HepG2 (cell line): ENCODE measurements around the gene ARF6. TPM values are rescaled to one million over a fixed set of nuclear protein-coding genes. Genes with fewer than 3 reads are reported as not detected.

ENCODE experiments used
- CEBPZ ChIP-seq: IDR thresholded peaks from 2 replicates; pipeline ENCODE4 v1.6.1; 2012; ENCODE audit warnings: low read length, improper control_type of control experiment
- HNF1A ChIP-seq, 2 experiments: sonication (generic) in 1 of 2; formaldehyde crosslinking in 1 of 2; IDR thresholded peaks; 2 replicates each; pipeline versions ENCODE4 v1.4.0 to v1.6.1; 2016 to 2020; ENCODE audit warnings: borderline replicate concordance in 1 of 2, low read depth in 1 of 2, mild to moderate bottlenecking in 1 of 2, missing genetic modification reagents in 1 of 2
- POLR2AphosphoS5 ChIP-seq: IDR thresholded peaks from 2 replicates; pipeline ENCODE4 v1.6.1; 2012; ENCODE audit warnings: low read depth, low read length
- RCOR2 ChIP-seq: IDR thresholded peaks from 2 replicates; pipeline ENCODE4 v1.6.1; 2016; ENCODE audit warnings: missing biosample characterization, missing genetic modification reagents
- REL ChIP-seq: sonication (generic); formaldehyde crosslinking; conservative IDR thresholded peaks from 2 replicates; pipeline ENCODE4 v1.8.0; 2022; ENCODE audit warnings: mild to moderate bottlenecking, missing genetic modification reagents, moderate library complexity
- ZNF770 ChIP-seq: sonication (generic); formaldehyde crosslinking; IDR thresholded peaks from 2 replicates; pipeline ENCODE4 v1.5.0; 2020; ENCODE audit warnings: mild to moderate bottlenecking, missing genetic modification reagents
- polyA plus RNA-seq, 8 experiments: library from polyadenylated mRNA; depleted of rRNA in 3 of 8; stranded (reverse) in 7 of 8; unstranded in 1 of 8; fragments of >200 nt; fragmentation: Illumina TruSeq in 4 of 8; extraction: Trizol in 4 of 8; gene quantifications; 2 replicates each; pipeline versions ENCODE4 v1.2.1 to v1.2.3, GENCODE V29; 2011 to 2016; ENCODE audit warnings: low read depth in 4 of 8, missing spikeins in 1 of 8, mixed read lengths in 1 of 8; ENCODE audit not compliant: insufficient read depth in 1 of 8
- total RNA-seq, 5 experiments: library from RNA; depleted of rRNA; stranded (reverse); fragments of >200 nt; fragmentation: Illumina TruSeq; extraction: Trizol; gene quantifications; 2 replicates each; pipeline ENCODE4 v1.2.3, GENCODE V29; 2016; ENCODE audit warnings: low read depth in 1 of 5

Gene ARF6
- total and polyA plus RNA-seq, 2 of the 13 experiments (the other 11 are each of a cell fraction or from before 2014, with no cell fraction given), result 12.7 to 31.9 TPM

GRCh38 chr14:49852301-49853157 is 40.4 kb upstream of the ARF6 start, which contains the start of gene NEMF (continued):
- TF ChIP-seq ZNF770 (peak; percentile 21; the same call in 1 of the 2 replicates), REL (CRISPR knock-in tag) (no peak; the same call in 1 of the 2 replicates), CEBPZ (no peak), RCOR2 (CRISPR knock-in tag) (peak; percentile 17; the same call in 1 of the 2 replicates), HNF1A (IDR thresholded peaks at IDR 0.05; ENCODE audit: low read depth) (no peak; the same call in 1 of the 2 replicates), HNF1A (CRISPR knock-in tag; IDR thresholded peaks at IDR 0.05; ENCODE audit: borderline replicate concordance) (no peak), POLR2AphosphoS5 (peak; percentile 91)
